Loucy (cell line): ENCODE results near the gene SHMT2.

Experiments
- H2AFZ ChIP-seq: fragments of 200-600 bp; sonication (generic); 2 replicates; pipeline ENCODE4 v1.6.0; 2016; ENCODE audit warnings: antibody characterized with exemption, mild to moderate bottlenecking, low read length, moderate library complexity
- H3F3A ChIP-seq: fragments of 200-600 bp; 2 replicates; pipeline ENCODE4 v1.6.0; 2016; ENCODE audit warnings: antibody characterized with exemption, low read depth, mild to moderate bottlenecking
- H3K27me3 ChIP-seq: fragments of 200-600 bp; sonication (generic); 2 replicates; pipeline ENCODE4 v1.6.1; 2014; ENCODE audit warnings: low read length, mild to moderate bottlenecking; ENCODE audit not compliant: insufficient read depth, poor library complexity, severe bottlenecking
- H3K36me3 ChIP-seq: fragments of 200-600 bp; sonication (generic); 2 replicates; pipeline ENCODE4 v1.6.1; 2016; ENCODE audit warnings: low read length; ENCODE audit not compliant: insufficient read depth
- H3K4me1 ChIP-seq: fragments of 200-600 bp; sonication (generic); 2 replicates; pipeline ENCODE4 v1.5.1; 2014; ENCODE audit warnings: low read length, mild to moderate bottlenecking; ENCODE audit not compliant: insufficient read depth, poor library complexity, severe bottlenecking
- H3K4me2 ChIP-seq: fragments of 200-600 bp; sonication (generic); 2 replicates; pipeline ENCODE4 v1.6.0; 2014; ENCODE audit warnings: antibody characterized with exemption, low read length, low read depth, mild to moderate bottlenecking; ENCODE audit not compliant: poor library complexity, severe bottlenecking
- H3K4me3 ChIP-seq: fragments of 200-600 bp; sonication (generic); 2 replicates; pipeline ENCODE4 v1.5.1; 2014; ENCODE audit warnings: low read length, mild to moderate bottlenecking, mixed read lengths; ENCODE audit not compliant: poor library complexity, severe bottlenecking
- H3K79me2 ChIP-seq: fragments of 200-600 bp; sonication (generic); 2 replicates; pipeline ENCODE4 v1.6.1; 2014; ENCODE audit warnings: low read length; ENCODE audit not compliant: insufficient read depth
- H3K9ac ChIP-seq: fragments of 200-600 bp; sonication (generic); 2 replicates; pipeline ENCODE4 v1.6.0; 2014; ENCODE audit warnings: mild to moderate bottlenecking, low read depth, low read length, moderate library complexity; ENCODE audit not compliant: poor library complexity, severe bottlenecking
- H3K9me2 ChIP-seq: fragments of 200-600 bp; sonication (generic); replicated peaks from 2 replicates; pipeline ENCODE4 v1.6.1; 2016; ENCODE audit warnings: low read depth, low read length, mixed read lengths
- H3K9me3 ChIP-seq: fragments of 200-600 bp; sonication (generic); 2 replicates; pipeline ENCODE4 v1.6.1; 2014; ENCODE audit warnings: mild to moderate bottlenecking, antibody characterized with exemption, low read length, low read depth; ENCODE audit not compliant: insufficient read depth
- H4K20me1 ChIP-seq: fragments of 200-600 bp; sonication (generic); 2 replicates; pipeline ENCODE4 v1.6.0; 2014; ENCODE audit warnings: antibody characterized with exemption, low read length, mild to moderate bottlenecking; ENCODE audit not compliant: insufficient read depth, poor library complexity, severe bottlenecking
- CTCF ChIP-seq: fragments of 200-600 bp; sonication (generic); conservative IDR thresholded peaks from 2 replicates; pipeline ENCODE4 v1.5.1; 2014; ENCODE audit warnings: mild to moderate bottlenecking, antibody characterized with exemption, low read length
- EZH2phosphoT487 ChIP-seq: fragments of 200-600 bp; IDR thresholded peaks from 2 replicates; pipeline ENCODE4 v1.6.1; 2018; ENCODE audit warnings: antibody characterized with exemption, mild to moderate bottlenecking, moderate library complexity, borderline replicate concordance

SHMT2 gene

DNA sequence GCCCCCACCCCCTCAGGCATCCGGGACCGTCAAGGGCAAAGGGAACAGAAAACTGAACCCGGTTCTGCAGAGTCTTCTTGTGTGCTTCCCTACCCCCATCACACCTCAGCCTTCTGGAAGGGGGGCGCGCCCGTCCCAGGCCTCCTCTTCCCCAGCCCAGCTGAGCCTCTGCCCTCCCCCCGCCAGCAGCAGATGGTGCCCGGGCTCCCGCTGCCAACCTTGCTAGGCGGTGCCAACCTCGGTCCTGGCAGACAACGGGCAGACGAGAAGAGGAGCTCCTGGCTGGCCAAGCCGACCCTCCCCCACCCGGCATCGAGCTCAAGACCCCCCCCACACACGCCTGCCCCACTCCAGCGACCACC, 12.8 kb downstream of the SHMT2 start:
- H3K4me1 ChIP-seq = peaks cover 13% of the 10 kb centered on the region
- peak overlapping the region; percentile 76 for H3K4me3 ChIP-seq
- H3K27me3 ChIP-seq = no peaks in the 10 kb centered on the region
- H3F3A ChIP-seq = no peaks in the 10 kb centered on the region
- no peak for TF ChIP-seq CTCF
- no peak for TF ChIP-seq EZH2phosphoT487
- H2AFZ ChIP-seq = no peak overlapping the region
- no peaks in the 10 kb centered on the region for H3K36me3 ChIP-seq
- no peaks in the 10 kb centered on the region for H3K9me2 ChIP-seq
- peak overlapping the region; percentile 90 for H3K4me2 ChIP-seq
- no peaks in the 10 kb centered on the region for H3K9me3 ChIP-seq
- no peak overlapping the region for H3K9ac ChIP-seq
- no peaks in the 10 kb centered on the region for H4K20me1 ChIP-seq
- no peaks in the 10 kb centered on the region for H3K79me2 ChIP-seq

DNA sequence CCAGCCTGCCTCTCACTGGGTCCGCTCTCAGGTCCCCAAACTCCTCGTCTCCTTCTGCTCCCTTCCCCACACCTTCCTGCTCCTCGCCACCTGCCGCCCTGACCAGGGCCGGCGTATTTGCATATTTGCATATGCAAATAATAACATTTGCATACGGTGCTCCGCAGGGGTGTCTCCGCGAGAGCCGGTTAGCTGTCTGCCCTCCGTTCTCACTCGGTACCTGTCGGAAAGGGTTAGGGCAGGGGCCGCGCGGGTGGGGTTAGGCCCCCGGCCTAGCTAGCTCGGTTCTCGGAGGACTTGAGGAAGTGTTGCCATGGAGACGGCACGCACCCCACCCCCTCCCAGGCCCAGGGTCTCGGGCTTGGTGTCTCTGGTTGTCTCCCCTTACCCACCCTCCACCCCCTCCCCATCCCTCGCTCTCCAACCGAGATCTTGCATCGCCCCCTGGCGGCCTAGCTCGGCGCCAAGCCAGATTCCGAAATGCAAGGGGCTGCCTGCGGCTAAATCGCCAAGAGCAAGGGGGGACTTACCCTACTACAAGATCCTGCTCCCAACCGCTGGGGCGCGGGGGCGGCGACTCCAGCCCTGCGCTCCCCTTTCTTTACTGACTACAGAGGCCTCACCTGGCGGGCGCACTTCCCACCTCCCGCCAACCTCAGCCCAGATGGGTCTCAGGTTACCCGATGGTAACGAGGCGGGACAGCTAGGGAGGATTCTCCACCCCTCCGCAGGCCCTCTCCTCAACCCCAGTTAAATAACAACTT, 13.4 kb downstream of the SHMT2 start:
- Histone ChIP-seq H2AFZ (no peak overlapping the region), H3K9ac (peak overlapping the region; percentile 69), H3K4me2 (peak overlapping the region; percentile 90), H3K79me2 (peaks cover 3% of the 10 kb centered on the region), H3K4me1 (peaks cover 15% of the 10 kb centered on the region), H3K4me3 (peak overlapping the region; percentile 76), H3K27me3 (no peaks in the 10 kb centered on the region), H4K20me1 (no peaks in the 10 kb centered on the region), H3K9me2 (no peaks in the 10 kb centered on the region), H3F3A (peaks cover 2% of the 10 kb centered on the region; the same call in 1 of the 2 replicates), H3K36me3 (no peaks in the 10 kb centered on the region), H3K9me3 (no peaks in the 10 kb centered on the region)
- TF ChIP-seq CTCF (peak; percentile 82), EZH2phosphoT487 (no peak)

DNA sequence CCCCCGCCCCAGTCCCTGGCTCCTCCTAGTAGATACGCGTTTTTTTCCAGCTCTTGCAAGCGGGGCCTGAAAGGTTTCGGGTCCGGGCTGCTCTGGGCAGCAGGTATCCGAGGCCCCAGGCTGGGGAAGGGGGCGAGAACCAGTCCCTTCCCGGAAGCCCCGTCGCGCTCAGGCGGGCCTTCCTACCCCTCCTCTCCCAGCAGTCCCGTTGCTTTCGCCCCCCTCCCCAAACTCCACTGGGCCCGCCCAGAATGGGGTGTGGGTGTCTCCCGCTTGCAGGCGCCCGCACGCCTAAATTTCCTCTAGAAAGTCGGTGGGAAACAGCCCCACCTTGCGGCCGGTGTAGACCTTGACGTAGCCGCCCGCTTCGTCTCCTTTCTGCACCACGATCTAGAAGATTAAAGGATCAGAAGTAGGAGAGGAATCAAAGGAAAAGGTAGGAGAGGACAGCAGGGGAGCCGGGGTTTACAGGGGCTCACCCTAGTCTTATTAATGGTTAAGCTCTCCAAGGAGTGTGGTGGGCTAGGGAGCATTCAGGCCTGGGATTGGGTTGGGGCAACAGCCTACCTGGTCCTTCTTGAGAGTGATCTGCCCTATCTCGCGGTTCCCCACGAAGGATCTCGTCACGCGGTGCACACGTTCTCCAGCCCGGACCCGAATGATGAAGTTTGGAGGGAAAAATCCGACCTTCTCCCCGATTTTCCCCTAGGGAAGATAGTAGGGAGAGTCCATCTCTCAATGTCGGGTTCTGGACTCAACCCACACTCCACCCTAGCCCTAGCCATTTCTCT, 14.2 kb downstream of the SHMT2 start:
- Histone ChIP-seq H3K27me3 (no peaks in the 10 kb centered on the region), H3K9me3 (no peaks in the 10 kb centered on the region), H3K4me2 (peak overlapping the region; percentile 90), H3K9ac (peak overlapping the region; percentile 69), H3K4me3 (peak overlapping the region; percentile 76), H3K4me1 (peaks cover 20% of the 10 kb centered on the region), H3K9me2 (no peaks in the 10 kb centered on the region), H4K20me1 (no peaks in the 10 kb centered on the region), H3F3A (peaks cover 4% of the 10 kb centered on the region; the same call in 1 of the 2 replicates), H3K79me2 (peaks cover 6% of the 10 kb centered on the region), H3K36me3 (no peaks in the 10 kb centered on the region), H2AFZ (no peak overlapping the region)
- TF ChIP-seq CTCF = peak; percentile 56
- TF ChIP-seq EZH2phosphoT487 = no peak
